Left hindlimb (tissue), 1 donor: ENCODE measurements around the gene CDX2.

Source experiments
- DNase-seq: peaks from one replicate; pipeline ENCODE4 v3.0.0-alpha.2; 2018

Gene CDX2

DNA sequence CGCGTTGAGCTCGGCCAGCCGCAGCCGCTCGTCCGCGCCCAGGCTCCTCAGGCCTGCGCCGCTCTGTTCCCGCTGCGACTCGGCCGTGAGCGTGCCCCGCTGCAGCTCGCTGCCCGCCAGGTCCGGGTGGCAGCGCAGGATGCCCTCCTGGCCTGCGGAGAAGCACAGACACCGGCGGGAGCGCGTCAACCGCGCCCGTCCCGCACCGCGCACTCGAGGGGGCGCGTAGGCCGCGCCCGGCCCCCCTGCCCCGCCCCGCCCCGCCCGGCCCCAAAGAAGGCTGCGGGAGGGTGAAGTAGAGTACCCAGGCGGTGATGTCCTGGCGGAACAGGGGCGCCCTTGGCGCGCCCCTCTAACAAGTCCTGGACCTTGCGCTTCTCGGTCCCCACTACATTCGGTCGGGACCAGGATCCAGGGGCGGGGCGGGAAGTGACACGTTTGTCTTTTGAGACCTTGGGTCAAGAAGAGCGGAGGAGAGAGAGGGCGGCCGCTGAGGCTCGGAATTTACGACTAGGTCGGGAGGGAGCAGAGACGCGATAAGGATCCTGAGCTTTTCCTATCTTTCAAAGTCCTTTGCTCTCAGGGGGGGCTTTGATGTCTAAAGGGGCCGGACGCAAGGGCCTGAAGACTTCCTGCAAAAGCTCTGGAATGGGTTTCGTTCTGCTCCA lies 9.3 kb upstream of the CDX2 start:
- DNase-seq, result no peak

DNA sequence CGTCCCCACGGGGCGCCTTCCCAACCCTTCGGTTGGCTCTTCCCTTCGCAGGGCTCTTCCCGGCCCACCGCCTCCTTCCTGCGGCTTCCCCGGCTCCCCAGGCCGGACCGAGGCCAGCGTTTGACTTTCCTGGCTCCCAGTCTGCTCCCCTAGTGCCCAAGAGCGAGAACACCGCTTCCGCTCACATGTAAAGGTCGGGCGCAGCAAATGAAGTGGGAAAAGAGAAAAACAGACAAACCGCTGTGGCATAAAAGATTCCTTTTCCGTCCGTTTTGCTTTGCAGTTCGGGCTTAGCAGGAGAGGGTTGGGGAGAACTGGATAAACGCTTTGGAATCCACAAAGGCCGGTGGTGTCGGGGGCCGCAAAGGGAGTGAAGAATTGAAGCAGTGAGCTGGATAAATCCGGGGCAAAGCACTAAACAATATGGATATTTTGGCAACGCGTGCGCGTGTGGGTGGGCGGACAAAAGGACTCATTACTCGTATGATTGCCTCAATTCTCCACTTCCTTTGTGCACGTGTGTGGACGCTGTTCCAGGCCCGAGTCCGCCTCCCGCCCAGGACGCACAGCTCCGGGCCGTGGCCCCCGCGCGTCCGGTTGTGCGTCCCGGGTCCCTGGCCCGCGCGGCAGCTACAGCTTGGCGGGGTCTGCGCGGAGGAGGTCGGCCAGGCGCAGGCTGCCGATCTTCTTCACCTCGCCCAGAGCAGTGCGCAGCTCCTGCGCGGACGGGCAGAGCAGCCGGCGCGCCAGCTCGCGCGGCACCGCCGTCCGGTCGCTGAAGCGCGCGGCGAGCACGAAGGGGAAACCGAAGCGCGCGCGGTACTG lies 8.6 kb upstream of the CDX2 start:
- no peak for DNase-seq

DNA sequence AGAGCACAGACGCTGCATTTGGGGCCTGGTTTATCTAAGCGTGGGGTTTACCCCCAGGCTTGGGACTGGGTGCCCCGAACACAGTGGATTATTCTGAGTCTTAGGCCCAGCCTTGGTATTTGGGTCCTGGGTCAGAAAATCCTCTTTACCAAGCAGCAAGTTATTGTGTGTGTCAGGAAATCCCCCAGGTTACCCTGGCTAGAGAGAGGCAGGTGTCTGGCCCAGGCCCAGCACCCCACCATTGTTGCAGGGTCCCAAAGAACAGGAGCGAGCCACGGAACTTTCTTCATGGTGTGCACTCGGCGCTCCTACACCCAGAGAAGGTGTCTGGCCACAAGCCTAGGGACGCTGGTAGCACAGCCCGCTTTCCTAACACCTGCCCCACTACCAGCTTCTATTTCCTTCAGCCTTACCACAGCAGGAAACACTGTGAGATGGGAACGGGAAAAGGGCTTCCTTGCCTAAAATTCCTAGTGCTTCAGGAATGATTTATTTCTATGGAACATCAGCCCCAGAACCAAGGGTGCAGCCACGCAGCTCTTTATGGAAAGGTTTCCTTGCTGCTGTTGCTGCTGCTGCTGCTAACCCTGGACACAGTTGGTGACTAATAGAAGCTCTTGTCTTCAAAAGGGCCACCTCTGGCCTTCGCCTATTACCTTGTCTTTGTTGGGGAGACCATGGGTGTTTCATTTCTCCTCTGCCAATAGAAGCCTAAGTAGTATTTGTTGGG lies 7.4 kb upstream of the CDX2 start:
- no peak for DNase-seq

DNA sequence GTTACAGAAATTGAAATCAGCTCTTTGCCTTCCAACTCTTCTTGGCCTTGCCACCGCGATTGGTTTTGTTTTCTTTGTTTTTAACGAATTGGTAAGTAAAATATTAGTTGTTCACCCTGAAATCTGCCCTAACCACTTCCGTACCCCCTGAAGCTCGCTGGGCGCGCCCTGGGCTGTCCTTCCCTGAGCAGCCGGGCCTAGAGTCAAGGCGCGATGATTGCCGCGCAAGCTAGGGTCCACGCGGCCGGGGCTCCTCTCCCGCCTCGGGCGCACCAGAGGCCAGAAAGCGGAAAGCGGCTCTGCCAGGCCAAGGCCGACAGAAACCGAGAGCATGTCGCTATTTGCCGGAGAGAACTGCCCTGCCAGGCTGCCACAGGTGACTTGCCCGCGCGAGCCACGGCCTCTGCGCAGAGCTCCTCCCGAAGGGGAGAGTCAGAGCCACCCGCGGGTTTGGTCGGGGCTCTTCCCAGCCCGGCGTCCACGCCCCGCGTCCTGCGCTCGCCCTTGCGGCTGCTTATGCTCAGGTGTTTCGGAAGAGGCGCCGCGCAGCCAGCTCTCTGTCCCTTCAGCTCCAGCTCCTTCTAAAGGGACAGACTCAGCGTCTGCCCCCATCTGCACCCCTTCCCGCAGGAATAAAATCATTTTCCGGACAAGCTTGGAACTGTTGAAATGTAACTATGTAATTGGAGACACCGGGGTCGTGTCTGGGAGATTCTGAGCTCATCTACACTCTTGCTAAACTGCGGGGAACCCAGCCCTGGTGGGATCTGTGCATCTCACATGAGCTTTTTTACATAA lies 6.6 kb upstream of the CDX2 start:
- peak; percentile 19 for DNase-seq

DNA sequence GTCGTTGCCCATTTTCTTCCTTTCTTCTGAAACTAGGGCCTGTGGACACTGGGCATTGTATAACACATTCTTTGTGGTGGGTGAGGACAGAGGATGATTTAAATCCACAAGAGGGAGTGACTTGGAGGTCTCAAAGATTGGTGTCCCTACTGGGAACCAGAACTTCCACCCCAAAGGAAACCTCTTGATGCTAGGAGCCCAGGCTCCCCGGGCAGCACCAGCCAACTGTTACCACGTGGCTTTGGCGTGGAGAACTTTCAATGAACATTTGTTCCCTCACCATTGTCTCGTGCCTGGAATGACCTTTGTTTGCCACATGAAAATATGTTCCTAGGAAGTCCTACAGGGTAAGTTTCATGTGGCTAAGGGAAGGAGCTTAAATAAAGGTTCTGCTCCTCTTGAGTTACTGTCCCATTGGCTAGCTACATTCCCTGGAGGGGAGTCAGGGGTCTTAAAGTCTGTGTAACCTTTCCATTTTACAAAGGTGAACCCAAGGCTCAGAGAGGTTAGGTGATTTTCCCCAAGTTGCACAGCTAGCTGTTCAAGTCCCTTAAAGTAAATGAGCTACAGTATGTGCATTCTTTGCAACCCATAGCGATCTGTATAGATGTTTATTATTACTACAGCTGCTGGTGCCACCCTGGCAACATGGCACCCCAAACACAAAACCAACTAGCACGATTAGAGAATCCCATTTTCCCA lies 5.0 kb upstream of the CDX2 start:
- DNase-seq, result no peak

DNA sequence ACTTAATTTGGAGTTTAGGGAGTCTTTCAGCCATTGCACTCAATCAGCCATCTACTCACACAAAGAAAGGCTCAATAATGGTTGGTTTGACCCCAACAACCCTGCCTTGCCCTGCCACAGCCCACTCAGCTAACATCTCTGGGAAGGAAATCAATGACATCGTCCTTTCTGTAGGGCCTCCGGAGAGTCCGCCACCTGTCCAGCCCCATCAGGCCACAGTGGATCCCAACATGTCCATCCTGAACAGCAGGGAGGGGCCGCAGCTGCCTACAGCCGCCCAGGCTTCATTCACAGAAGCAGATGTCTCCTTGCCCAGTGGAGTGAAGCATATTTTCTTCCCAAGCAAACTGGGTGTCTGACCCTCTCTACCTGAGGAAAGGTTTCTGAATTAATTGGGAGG lies 4.2 kb upstream of the CDX2 start:
- no peak for DNase-seq

DNA sequence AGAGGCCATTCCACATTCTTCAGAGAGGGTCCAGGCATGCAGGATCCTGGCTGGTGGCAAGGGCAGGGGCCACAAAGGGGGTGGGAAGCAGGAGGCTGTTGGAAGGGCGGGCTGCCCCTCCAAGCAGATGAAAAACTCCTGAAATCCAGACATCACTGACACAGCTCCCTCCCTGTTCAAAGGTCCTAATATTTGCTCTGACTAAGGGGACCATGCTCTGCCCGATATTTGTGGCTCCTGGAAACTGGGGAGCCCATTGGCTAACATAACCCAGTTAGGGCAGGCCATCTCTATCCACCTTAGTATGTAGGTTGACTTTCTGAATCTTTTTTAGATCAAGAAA lies 3.3 kb upstream of the CDX2 start:
- no peak for DNase-seq

DNA sequence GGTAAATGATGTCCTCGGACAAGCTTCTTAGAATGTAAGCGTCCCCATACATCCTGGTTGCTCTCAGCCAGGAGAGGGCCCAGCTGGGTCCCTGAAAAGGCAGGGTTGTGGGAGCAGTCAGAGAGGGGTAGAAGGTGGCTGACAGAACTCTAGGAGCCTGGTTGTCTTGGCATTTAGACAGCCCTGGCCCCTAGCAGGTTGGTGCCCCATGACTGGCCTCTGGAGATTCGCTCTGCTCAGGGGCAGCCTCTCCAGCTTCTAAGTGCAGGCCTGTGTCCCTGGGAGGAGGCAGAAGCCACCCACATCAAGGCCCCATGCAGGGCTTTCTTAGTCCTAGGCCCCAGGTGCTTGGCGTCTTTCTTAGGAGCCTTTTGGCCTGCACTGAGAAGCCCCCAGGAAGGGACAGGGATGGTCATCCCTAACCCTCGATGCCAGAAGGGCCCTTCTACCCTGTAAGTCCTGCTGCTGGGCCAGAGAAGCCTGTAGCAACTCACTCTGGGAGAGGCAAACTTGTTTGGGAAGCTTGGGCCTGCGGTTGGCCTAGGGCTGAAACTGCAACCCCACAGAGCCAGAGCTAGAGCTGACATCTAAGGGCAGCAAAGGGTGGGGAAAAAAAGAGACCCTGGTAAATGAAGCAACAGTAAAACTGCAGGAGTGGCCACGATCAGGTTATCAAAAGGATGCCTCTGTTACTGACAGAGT lies 2.8 kb upstream of the CDX2 start:
- no peak for DNase-seq

DNA sequence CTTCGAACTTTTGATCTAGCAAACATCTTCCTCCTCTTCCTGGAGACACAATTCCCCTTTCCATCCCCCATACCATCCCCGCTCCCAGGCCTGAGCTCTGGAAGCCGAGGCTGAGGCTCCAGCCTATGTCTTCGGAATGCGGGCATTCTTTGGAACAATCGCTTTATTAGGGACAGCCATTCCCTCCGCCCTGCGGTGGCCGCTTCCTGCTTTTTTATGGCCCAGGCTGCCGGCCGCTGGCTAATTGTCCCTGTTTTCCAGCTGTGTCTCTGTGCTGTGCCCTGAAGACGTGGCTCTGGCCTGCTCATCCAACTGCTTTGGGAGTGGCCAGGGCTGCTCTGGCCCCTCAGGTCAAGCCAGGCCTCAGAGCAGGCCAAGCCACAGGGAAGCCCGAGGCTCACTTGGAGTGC lies 2.1 kb upstream of the CDX2 start:
- no peak for DNase-seq

DNA sequence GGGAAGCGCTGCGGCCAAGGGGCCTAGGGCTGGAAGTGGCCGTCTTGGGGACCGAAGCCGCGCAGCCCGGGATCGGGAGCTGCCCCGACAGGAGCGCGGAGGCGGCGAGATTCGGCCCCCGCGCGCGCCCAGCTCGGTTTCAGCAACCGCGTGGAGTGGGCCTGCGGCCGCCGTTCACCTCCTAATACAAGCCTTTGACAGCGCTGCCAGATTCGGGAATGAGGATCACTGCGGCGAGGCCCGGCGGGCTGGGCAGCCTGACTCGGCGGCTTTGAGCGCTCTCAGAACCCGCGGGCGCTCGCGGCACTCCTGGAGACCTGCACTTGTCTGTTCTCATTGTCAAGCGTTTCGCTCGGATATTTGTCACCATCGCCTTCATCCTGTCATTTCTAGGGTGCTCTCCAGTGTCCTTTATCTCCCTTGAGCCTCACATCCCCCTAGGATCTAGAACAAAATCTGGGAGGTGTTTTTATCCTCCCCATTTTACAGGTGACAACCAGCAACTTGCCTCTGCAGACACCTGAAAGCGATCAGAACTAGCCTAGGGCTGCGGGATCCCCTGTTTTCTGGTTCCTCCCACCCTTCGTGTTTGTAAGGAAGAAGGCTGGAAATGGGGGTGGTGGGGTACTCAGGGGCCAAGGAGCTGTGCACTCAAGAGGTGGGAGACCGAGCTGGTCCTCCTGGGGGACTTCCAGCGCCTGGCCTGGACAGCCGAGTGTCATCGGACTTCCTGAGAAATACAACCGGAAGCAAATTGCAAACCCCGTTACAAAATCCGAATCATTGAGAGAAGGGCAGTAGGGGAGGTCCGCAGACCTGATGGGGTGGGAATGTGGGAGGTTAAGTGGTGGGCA lies 1.5 kb upstream of the CDX2 start:
- DNase-seq, result no peak

DNA sequence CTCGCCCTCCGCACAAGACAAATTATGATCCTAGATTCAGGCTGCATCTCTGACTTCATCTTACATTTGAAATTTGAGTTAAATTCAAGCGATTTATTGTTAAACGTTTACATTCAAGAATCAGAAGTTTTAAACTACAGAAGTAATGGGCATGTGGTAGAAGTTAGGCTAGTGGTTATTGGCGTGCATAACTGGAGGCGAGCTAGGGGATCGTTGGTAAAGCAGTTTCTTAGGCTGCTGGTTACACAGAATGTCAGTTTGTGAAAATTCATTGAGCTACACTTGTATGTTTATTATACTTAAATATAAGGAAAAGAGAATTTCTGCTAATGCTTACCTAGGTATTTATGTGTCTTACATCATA lies 733 bp upstream of the CDX2 start:
- no peak for DNase-seq

DNA sequence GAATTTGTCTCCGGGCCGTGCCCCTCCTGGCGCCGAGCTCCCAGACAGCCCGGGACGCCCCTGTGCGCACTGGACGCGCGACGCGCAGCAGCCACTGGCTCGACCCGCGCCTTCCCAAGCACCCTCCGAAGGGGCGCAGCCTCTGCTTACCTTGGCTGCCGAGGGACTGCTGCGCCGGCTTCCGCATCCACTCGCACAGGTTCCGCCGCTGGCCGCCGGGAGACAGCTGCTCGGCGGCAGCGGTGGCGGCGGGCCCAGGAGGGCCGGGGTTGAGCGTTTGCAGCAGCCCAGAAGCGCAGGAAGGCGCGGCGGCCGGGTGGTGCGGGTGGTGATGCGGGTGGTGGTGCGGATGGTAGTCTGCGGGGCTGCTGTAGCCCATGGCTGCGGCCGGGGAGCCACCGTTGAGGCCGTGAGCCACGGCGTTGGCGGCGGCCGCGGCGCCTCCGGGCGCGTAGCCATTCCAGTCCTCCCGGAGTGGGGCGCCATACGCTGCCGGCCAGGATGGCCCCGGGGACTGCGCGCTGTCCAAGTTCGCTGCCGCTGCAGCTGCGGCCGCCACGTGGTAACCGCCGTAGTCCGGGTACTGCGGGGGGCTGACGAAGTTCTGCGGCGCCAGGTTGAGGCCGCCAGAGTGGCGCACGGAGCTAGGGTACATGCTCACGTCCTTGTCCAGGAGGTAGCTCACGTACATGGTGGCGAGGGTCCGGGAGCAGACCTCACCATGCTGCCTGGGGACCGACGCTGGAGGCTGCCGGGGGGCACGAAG lies 616 bp downstream of the CDX2 start:
- DNase-seq, result no peak

DNA sequence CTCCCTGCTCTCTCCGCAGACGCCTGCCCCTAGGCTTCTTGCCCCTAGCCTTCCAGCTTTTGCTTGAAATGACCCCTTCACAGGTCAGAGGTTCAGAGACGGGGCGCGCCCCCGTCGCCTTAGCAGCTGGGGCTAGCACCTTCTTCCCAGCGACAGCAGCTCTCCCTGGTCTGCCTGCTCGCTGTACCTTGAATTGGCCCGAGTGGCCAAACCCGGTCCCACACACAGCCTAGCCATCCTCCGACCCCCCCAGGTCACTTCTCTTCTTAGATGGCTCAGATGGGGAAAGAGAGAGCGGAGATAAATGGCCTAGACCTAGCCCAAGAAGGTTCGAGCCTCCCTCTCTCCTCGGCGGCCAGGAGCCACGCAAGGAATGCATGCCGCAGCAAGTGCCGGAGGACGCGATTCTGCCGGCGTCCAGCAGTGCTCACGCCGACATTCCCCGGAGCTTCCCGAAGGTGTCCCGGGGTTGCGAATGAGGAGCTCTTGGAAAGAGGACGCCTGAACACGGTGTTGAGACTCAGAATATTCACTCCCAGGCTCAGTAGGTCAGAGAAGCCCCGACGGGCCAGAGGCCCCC lies 1.3 kb downstream of the CDX2 start:
- no peak for DNase-seq

DNA sequence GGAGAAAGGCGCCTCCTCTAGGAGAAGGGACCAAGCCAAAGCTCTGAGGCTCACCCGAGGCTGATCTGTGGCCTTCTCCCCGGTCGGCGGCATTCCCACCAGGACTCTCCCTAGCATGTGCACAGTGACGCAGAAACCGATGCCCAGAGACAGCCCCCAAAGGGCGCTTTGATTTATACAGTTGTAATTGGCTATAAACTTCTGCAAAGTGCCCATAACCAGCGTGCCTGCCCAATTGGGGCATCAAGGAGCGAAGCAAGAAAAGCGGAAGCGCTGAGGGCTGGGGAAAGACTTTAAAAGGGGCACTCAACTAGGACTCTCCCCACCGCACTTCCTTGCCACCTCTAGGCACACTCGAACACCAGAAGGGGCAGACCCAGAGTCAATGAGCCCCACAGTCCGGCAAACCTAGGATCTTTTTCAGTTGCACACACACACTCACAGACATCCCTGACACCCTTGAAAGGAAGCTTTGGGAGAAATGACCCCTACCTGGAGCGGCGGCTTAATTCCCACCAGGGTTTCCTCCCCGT lies 1.8 kb downstream of the CDX2 start:
- no peak for DNase-seq

DNA sequence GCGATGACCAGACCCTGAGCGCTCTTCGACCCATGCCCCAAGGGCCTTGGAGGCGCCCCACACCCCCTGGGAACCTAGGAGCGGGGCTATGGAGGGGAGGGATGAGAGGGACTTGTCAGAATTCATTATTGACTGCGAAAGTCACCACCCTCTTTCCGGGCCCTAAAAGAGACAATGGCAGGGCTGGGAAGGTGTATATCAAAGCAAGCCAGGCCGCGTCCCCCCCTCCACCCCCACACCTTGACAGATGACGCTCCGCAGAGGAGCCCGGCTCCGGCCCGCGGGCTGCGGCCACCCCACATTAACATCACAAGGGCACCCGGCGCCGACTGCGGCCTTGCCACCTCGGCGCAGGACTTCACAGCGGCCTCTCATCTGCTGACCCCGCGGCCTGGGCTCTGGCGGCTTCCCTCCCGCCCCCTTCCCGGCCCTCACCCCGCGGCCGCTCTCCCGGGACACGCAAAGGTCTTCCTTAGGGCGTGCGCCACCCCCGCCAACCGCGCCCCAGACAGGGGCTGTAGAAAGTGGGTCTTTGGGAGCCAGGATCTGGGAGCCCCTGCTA lies 2.4 kb downstream of the CDX2 start:
- DNase-seq, result no peak

DNA sequence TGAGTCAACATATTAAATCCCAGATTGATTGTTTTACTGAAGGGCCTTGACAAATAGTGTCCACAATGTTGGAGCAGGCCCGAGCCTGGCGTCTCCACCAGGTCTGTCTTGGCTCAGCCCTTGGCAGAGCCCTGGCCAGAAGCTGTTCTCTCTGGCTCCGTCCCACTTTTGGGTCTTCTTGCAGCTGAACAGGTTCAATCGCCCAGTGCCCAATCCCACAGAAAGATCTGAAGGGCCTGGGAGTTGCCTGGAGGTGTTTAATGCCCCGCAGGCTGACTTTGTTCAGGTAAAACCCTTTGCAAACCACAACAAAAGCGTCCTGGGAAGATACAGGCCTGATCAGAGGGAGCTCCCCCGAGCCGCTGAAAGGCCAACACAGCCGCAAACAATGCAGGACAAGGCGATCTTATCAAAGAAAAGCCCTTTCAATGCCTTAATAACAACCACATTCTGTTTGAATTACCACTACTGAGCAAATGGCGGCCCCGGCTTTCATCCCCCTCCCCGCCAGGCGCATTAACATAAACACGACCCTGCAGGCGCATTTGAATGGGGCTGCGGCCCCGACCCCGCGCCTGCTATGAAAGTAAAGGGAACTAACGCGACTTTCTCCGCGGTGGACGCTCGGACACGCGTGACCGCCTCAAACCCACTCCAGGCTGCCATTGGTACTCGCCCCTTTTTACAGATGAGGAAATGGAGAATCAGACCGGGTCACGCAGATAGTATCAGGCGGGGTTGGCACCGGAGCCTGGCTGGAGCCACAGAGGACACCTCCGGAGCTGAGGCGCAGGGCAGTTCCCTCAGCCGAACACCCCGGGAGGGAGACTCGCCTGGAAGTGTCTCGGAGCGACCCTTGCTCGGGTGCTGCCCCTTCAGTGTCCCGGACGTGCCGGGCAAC lies 3.1 kb downstream of the CDX2 start:
- no peak for DNase-seq

DNA sequence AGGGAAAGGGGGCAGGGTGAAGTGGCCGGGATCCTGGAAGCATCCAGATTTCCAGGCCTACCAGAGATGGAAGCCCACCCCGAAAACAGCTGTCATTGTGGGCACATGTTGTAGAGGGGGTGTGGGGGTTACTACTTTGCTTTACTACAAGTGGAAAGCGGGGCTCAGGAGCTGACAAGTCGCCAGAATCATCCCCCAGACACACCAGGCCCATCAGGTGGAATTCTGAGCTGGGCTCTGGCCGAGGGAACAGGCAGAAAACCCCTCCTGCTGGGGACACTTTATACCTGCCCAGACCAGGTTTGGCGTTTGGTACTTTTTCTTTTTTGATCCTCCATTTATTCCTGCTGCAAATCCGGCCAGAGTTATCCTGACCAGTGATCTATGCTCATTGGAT lies 3.8 kb downstream of the CDX2 start:
- no peak for DNase-seq

DNA sequence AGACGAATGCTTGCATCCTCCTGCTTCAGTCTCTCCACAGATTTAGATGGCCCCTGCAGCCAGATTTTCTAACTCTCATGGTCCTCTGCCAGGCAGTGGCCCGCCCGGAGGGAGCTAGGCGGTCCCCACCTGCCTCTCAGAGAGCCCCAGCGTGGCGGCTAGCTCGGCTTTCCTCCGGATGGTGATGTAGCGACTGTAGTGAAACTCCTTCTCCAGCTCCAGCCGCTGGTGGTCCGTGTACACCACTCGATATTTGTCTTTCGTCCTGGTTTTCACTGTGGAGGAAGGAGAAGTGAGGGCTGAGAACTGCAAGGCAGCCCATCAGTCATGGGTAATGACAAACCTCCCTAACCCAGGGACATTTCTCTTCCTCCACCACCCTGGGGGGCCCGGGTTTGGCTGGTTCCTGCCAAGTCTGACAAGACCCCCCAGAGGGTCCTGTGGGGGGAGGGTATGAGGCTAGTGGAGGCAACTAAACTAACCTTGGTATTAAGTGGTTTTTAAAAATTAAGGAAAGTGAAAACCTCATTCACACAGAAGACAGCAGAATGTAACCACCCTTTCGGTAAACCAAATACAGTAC lies 4.3 kb downstream of the CDX2 start:
- no peak for DNase-seq
